H1 (cell line): ENCODE results near the gene MAP3K3. TPM values are rescaled to one million over a fixed set of nuclear protein-coding genes. Genes with fewer than 3 reads are reported as not detected.

Experiments used
- CBX5 ChIP-seq: fragments of 300-800, 300-1000 bp; sonication (generic); IDR thresholded peaks from 2 replicates; pipeline ENCODE4 v1.7.1; 2016; ENCODE audit warnings: antibody characterized with exemption, low read length, low read depth
- JUND ChIP-seq: IDR thresholded peaks from 2 replicates; pipeline ENCODE4 v1.6.1; 2011; ENCODE audit warnings: mild to moderate bottlenecking, improper control_type of control experiment, low read length
- SUZ12 ChIP-seq: fragments of 200-600 bp; sonication (generic); IDR thresholded peaks from 2 replicates; pipeline ENCODE4 v1.6.1; 2012; ENCODE audit warnings: mild to moderate bottlenecking, inconsistent platforms, low read length, moderate library complexity, mixed read lengths
- polyA plus RNA-seq, 7 experiments: library from polyadenylated mRNA; depleted of rRNA in 3 of 7; stranded (reverse) in 5 of 7; unstranded in 2 of 7; fragments of >200 nt in 5 of 7; fragments of 200-250 nt in 2 of 7; gene quantifications; 1 replicate in 5 of 7; 2 replicates in 1 of 7; 4 replicates in 1 of 7; pipeline versions ENCODE4 v1.2.1 to v1.2.3, GENCODE V29; 2011 to 2013; ENCODE audit warnings: missing spikeins in 2 of 7, mixed read lengths in 2 of 7
- total RNA-seq: library from RNA; stranded (reverse); fragmentation: NEBNext Ultra II Directional; extraction: Animal tissue kit (Norgen Biotek cat#: 25700); gene quantifications from 2 replicates; pipeline ENCODE4 v1.2.1, GENCODE V29; 2021

MAP3K3 gene
- total and polyA plus RNA-seq, 2 of the 8 experiments (the other 6 are each of a cell fraction or from before 2014, with no cell fraction given) = 10.3 to 21.0 TPM

DNA sequence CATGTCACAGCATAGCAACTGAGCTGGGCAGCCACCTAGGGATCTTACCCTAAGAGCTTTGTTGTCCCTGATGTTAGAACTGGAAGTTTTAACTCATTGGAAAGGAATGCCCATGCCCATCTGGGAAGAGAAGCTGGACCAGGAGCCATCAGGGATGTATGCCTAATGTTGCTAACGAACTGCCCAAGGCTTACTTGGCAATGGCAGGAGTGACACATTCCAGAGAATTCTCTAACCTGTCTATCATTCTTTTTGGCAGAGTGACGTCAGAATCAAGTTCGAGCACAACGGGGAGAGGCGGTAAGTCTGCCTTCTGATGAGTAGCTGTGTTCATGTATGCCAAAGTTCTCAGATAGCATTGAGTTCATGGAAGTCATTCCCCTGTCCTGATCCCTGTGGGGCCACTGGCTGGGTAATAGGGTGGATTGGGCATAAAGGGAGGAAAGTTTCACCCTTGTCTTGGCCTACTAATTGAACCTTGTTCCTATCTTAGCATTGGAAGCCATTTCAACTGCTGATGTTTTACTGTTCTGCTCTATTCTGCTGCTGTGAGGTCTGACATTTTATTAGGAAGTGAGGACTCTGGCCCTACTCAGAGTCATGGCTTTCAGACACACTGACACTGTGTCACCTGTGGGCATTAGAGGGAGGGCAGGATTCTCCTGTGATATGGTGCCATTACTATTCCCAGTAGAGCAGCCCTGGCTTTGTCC lies 23.7 kb downstream of the MAP3K3 start (continued):
- TF ChIP-seq SUZ12 (no peak), JUND (no peak), CBX5 (no peak)
